ENCODE results near the gene SRC.

DNA sequence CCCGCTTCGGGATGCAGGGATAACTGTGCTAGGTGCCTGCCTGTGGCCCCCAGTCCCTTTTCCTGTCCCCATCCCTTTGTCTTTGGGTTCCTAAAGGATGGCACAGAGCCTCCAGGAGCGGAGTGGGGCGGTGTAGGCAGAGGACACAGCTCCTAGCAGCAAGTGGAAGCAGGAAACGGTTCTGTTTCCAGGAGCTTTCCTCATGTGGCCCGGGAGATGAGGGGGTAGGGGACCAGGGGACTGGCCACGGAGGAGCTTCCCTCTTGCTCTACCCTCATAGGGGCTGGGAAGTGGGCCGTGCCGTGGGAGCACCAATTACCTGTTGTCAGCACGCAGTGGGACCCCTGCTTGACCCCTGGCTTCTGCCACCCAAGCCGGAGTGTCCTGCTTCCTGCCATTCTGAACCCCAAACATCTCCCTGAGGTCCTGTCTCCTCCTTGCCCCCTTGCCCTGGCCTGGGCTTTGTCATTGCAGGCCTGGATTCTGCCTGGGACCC is 76.9 kb downstream of the SRC start:
- TF ChIP-seq POLR2A (IDR thresholded peaks at IDR 0.05) (no peak), EP300 (IDR thresholded peaks at IDR 0.05; ENCODE audit: low read depth) (no peak)
- TF ChIP-seq, protein P1, sequence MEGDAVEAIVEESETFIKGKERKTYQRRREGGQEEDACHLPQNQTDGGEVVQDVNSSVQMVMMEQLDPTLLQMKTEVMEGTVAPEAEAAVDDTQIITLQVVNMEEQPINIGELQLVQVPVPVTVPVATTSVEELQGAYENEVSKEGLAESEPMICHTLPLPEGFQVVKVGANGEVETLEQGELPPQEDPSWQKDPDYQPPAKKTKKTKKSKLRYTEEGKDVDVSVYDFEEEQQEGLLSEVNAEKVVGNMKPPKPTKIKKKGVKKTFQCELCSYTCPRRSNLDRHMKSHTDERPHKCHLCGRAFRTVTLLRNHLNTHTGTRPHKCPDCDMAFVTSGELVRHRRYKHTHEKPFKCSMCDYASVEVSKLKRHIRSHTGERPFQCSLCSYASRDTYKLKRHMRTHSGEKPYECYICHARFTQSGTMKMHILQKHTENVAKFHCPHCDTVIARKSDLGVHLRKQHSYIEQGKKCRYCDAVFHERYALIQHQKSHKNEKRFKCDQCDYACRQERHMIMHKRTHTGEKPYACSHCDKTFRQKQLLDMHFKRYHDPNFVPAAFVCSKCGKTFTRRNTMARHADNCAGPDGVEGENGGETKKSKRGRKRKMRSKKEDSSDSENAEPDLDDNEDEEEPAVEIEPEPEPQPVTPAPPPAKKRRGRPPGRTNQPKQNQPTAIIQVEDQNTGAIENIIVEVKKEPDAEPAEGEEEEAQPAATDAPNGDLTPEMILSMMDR (IDR thresholded peaks at IDR 0.05), result no peak
